Right lobe of liver (tissue), 6 donors: ENCODE data around the gene CYB561A3. TPM values are rescaled to one million over a fixed set of nuclear protein-coding genes. Genes with fewer than 3 reads are reported as not detected.

ENCODE experiments used
- ATAC-seq, 4 donors: fragments of 200-7000 bp; cut with Tn5 transposase; one replicate each; pipeline ENCODE4 v1.9.1; 2020; ENCODE audit warnings: mild to moderate bottlenecking in 4 of 4, moderate library complexity in 4 of 4
- DNase-seq, 3 donors: peaks; one replicate each; pipeline ENCODE4 v3.0.0-alpha.2; 2020
- H3K27ac ChIP-seq, 3 donors: fragments of 200-600 bp; one replicate each; pipeline ENCODE4 v1.8.0; 2022
- H3K27me3 ChIP-seq, 2 donors: fragments of 200-600 bp; one replicate each; pipeline ENCODE4 v1.8.0; 2022
- H3K36me3 ChIP-seq, 4 donors: fragments of 200-600 bp; sonication (generic) in 1 of 4; one replicate each; pipeline versions ENCODE4 v1.5.1 to v1.8.0; 2017 to 2022; ENCODE audit warnings: control low read depth in 1 of 4
- H3K4me1 ChIP-seq, 4 donors: fragments of 200-600 bp; sonication (generic) in 1 of 4; one replicate each; pipeline versions ENCODE4 v1.5.1 to v1.8.0; 2017 to 2022; ENCODE audit warnings: control low read depth in 1 of 4
- H3K4me3 ChIP-seq, 3 donors: fragments of 200-600 bp; one replicate each; pipeline ENCODE4 v1.8.0; 2022
- H3K9me3 ChIP-seq, 4 donors: fragments of 200-600 bp; sonication (generic) in 1 of 4; one replicate each; pipeline versions ENCODE4 v1.5.1 to v1.8.0; 2017 to 2022; ENCODE audit warnings: control low read depth in 1 of 4
- POLR2A ChIP-seq: fragments of 450-650 bp; IDR thresholded peaks from one replicate; pipeline ENCODE4 v1.6.1; 2017; ENCODE audit warnings: antibody characterized with exemption, mild to moderate bottlenecking
- WGBS: methylation state at CpG from one replicate; pipeline ENCODE4 v1.1.6; 2018; ENCODE audit warnings: low coverage, low lambda C conversion rate; ENCODE audit not compliant: insufficient coverage; ENCODE audit errors: missing lambda C conversion rate; 5-methylcytosine and 5-hydroxymethylcytosine counted together
- intact Hi-C, 2 donors: fragments of 100-400 bp; cut with DNase I; formaldehyde crosslinking; loops; one replicate each; pipeline versions ENCODE4 v1.11.2 to v1.14.1; 2022
- total RNA-seq, 6 experiments: library from RNA; depleted of rRNA in 2 of 6; stranded (reverse); fragments of >200 nt in 2 of 6; fragmentation: NEBNext Ultra II Directional in 3 of 6; extraction: Animal tissue kit (Norgen Biotek cat#: 25700) in 3 of 6; gene quantifications; one replicate each; pipeline versions ENCODE4 v1.1.0 to v1.2.4, GENCODE V29; 2016 to 2023
- TF ChIP-seq, protein P1 (sequence below), 4 donors: fragments of 200-600 bp in 3 of 4; fragments of 450-650 bp in 1 of 4; IDR thresholded peaks; one replicate each; pipeline versions ENCODE4 v1.5.1 to v1.8.0; 2016 to 2022; ENCODE audit warnings: antibody characterized with exemption in 4 of 4, mild to moderate bottlenecking in 2 of 4
- donor health status: DM: no; HTN: yes; CAD: no.
- donor health status: DM: no; HTN: no; CAD: no.
- donor health status: DM: no; HTN: no; CAD: no.
- donor health status: DM: no; HTN: yes; CAD: no.
- donor health status: DM: no; HTN: yes; CAD: no.

CYB561A3 gene
- total RNA-seq, 6 experiments from 2014 or later: 25.6 to 41.8 (median 35.2) TPM

DNA sequence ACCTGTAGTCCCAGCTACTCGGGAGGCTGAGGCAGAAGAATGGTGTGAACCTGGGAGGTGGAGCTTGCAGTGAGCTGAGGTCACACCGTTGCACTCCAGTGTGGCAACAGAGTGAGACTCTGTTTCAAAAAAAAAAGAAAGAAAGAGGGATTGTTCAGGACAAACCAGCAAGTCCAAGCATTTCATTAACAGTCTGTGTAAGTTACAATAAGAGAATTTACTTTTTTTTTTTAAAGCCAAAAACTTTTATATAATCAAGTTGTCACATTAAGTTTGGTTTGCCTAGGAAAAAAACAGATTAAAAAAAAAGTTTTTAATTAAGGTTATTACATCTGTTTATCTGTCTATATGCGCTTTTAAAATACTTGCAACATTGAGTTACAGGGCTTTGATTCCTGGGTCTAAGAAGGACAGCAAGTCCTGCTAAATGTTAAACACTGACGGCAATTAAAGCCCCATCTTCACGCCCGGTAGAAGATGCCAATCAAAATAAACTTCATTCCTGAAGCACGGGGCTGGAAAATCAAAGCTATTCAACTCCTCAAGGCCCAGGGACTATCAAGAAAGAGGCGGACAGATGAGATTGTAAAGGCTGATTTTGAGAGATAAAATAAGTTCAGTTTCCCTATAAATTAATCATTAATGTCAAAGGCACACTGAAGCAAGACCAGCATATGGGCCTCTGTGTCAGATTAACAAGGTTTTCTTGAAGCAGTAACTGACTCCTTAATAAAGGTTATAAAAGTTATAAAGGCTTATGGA, 11.2 kb upstream of the CYB561A3 start:
- ATAC-seq: no peak
- H3K36me3 ChIP-seq: peaks cover 0 to 7% (median 3%) of the 10 kb centered on the region in 4 donors
- WGBS: 53% methylated on average over 8 of the region's 8 CpGs
- no peak overlapping the region for H3K4me3 ChIP-seq
- TF ChIP-seq, protein P1, sequence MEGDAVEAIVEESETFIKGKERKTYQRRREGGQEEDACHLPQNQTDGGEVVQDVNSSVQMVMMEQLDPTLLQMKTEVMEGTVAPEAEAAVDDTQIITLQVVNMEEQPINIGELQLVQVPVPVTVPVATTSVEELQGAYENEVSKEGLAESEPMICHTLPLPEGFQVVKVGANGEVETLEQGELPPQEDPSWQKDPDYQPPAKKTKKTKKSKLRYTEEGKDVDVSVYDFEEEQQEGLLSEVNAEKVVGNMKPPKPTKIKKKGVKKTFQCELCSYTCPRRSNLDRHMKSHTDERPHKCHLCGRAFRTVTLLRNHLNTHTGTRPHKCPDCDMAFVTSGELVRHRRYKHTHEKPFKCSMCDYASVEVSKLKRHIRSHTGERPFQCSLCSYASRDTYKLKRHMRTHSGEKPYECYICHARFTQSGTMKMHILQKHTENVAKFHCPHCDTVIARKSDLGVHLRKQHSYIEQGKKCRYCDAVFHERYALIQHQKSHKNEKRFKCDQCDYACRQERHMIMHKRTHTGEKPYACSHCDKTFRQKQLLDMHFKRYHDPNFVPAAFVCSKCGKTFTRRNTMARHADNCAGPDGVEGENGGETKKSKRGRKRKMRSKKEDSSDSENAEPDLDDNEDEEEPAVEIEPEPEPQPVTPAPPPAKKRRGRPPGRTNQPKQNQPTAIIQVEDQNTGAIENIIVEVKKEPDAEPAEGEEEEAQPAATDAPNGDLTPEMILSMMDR (IDR thresholded peaks at IDR 0.05): no peak
- TF ChIP-seq POLR2A: no peak
- DNase-seq: no peak
- peaks cover 0 to 41% (median 14%) of the 10 kb centered on the region in 4 donors for H3K4me1 ChIP-seq
- no peak overlapping the region for H3K27ac ChIP-seq
- peaks cover 0 to 3% (median 0%) of the 10 kb centered on the region in 4 donors for H3K9me3 ChIP-seq
- H3K27me3 ChIP-seq: no peaks in the 10 kb centered on the region
- intact Hi-C loops: no loop called here

DNA sequence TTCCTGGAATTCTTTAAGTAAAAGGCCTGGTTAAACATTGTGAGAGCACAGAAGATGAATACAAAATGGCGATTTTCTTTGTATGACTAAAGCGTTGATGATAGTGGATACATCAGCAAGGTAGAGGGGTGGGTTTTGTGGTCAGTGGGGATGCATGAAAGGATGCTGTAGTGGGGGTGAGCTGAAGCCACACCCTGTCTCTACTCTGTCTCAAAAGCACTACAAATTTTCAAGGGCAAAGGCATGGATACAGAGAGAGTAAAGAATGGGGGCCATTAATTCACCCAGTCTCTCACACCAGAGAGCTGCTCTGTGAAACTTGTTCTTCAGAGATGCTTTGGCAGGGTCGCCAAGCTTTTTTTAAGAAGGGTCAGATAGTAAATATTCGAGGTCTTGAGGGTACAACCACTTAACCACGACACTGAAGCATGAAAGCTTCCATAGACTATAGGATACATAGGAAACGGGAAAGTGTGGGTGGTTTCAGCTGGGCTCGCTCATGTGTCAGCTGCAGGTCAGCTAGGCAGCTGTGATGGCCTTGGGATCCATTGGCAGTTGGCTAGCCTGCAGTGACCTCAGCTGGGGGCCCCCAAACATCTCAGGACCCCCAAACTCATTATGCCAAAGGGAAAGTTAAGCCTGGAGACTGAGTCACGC, 8.8 kb upstream of the CYB561A3 start:
- Histone ChIP-seq H3K27me3 (no peaks in the 10 kb centered on the region), H3K36me3 (peaks cover 0 to 30% (median 11%) of the 10 kb centered on the region in 4 donors), H3K4me1 (peaks cover 0 to 31% (median 14%) of the 10 kb centered on the region in 4 donors), H3K9me3 (no peaks in the 10 kb centered on the region), H3K4me3 (no peak overlapping the region), H3K27ac (peak overlapping the region in 2 of 3 donors; percentile 4 to 65)
- ATAC-seq (no peak), DNase-seq (no peak)
- 75% methylated on average over 5 of the region's 8 CpGs for WGBS
- intact Hi-C loops: no loop called here
- TF ChIP-seq, protein P1 (IDR thresholded peaks at IDR 0.05): no peak
- no peak for TF ChIP-seq POLR2A

DNA sequence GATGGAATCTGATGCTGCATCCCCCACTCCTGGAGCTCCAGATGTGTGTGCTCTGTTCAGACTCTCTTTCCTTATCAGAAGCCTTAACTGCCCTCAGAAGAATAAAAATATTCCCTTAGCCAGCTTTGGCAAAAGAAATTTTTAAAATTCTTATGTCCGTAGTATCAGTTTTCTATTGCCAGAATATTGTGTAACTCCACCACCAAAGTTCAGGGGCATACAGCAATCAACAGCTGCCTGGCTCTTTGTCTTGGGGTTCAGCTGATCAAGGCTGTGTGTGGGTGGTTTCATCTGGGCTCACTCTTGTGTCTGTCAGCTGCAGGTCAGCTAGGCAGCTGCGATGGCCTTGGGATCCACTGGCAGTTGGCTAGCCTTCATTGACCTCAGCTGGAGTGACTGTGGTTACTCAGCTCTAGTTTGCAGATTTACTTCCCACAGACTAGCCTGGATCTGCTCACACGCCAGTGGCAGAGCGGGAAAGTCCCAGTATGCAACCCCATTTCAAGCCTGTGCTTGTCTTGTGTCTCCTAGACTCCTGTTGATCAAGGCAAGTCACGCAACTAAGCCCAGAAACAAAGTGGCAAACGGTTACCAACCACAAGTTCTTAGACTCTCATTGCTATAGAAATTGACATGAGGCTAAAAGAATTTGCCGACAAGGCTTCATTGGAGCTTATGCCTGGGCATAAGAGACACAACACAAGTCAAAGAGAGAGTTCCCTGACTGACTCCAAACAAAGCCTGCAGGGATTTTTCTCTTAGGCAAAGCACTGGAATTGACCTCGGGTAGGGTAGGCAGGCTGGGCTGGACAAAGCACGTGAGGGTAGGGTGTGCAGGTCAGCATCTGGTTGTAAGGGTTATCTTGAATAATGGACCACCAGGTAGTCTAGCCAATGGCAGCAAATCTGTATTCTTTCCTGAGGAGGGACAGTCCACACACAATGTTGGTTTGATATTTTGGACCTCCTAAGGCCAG, 8.0 kb upstream of the CYB561A3 start:
- Histone ChIP-seq H3K27ac (peak overlapping the region in 2 of 3 donors; percentile 65 to 70), H3K4me1 (peaks cover 0 to 28% (median 14%) of the 10 kb centered on the region in 4 donors), H3K27me3 (no peaks in the 10 kb centered on the region), H3K36me3 (peaks cover 0 to 38% (median 13%) of the 10 kb centered on the region in 4 donors), H3K9me3 (no peaks in the 10 kb centered on the region), H3K4me3 (no peak overlapping the region)
- DNase-seq (peak; percentile 79 to 91 (median 89)), ATAC-seq (peak; percentile 94 to 97 (median 96))
- TF ChIP-seq POLR2A: no peak
- TF ChIP-seq, protein P1 (IDR thresholded peaks at IDR 0.05): no peak
- intact Hi-C loops: no loop called here
- WGBS: 32% methylated on average over 8 of the region's 9 CpGs

DNA sequence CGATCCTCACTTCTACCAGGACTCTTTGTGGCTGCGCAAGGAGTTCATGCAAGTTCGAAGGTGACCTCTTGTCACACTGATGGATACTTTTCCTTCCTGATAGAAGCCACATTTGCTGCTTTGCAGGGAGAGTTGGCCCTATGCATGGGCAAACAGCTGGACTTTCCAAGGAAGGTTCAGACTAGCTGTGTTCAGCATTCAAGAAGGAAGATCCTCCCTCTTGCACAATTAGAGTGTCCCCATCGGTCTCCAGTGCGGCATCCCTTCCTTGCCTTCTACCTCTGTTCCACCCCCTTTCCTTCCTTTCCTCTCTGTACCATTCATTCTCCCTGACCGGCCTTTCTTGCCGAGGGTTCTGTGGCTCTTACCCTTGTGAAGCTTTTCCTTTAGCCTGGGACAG, 7.0 kb upstream of the CYB561A3 start:
- Histone ChIP-seq H3K9me3 (no peaks in the 10 kb centered on the region), H3K36me3 (peaks cover 0 to 44% (median 15%) of the 10 kb centered on the region in 4 donors), H3K4me3 (no peak overlapping the region), H3K4me1 (peaks cover 0 to 38% (median 14%) of the 10 kb centered on the region in 4 donors), H3K27ac (peak overlapping the region in 2 of 3 donors; percentile 47 to 70), H3K27me3 (no peaks in the 10 kb centered on the region)
- WGBS: 90% methylated on average over 3 of the region's 7 CpGs
- ATAC-seq (no peak), DNase-seq (no peak)
- intact Hi-C loops: no loop called here
- TF ChIP-seq, protein P1 (IDR thresholded peaks at IDR 0.05): no peak
- TF ChIP-seq POLR2A: no peak
